Uterus (tissue), 4 donors: ENCODE measurements around the gene DUSP23. TPM values are rescaled to one million over a fixed set of nuclear protein-coding genes. Genes with fewer than 3 reads are reported as not detected.

Source experiments
- DNase-seq, 2 donors: peaks; one replicate each; pipeline ENCODE4 v3.0.0-alpha.2; 2019 to 2020
- H3K27ac ChIP-seq, 2 donors: fragments of 200-600 bp; sonication (generic); 1 replicate in 1 of 2; 2 replicates in 1 of 2; pipeline ENCODE4 v1.5.1; 2016 to 2018
- H3K27me3 ChIP-seq, 2 donors: fragments of 200-600 bp; sonication (generic); one replicate each; pipeline ENCODE4 v1.5.1; 2018 to 2019; ENCODE audit warnings: control low read depth in 1 of 2
- H3K36me3 ChIP-seq, 2 donors: fragments of 200-600 bp; sonication (generic); one replicate each; pipeline ENCODE4 v1.5.1; 2019; ENCODE audit warnings: control low read depth in 1 of 2
- H3K4me1 ChIP-seq, 2 donors: fragments of 200-600 bp; sonication (generic); one replicate each; pipeline ENCODE4 v1.5.1; 2018 to 2019; ENCODE audit warnings: control low read depth in 1 of 2
- H3K4me3 ChIP-seq, 2 donors: fragments of 200-600 bp; sonication (generic); 1 replicate in 1 of 2; 2 replicates in 1 of 2; pipeline ENCODE4 v1.5.1; 2018 to 2019; ENCODE audit warnings: mild to moderate bottlenecking in 1 of 2
- H3K9me3 ChIP-seq, 2 donors: fragments of 200-600 bp; sonication (generic); one replicate each; pipeline ENCODE4 v1.5.1; 2019; ENCODE audit warnings: control low read depth in 1 of 2
- POLR2A ChIP-seq, 2 donors: fragments of 450-650 bp; IDR thresholded peaks; one replicate each; pipeline ENCODE4 v1.6.1; 2016; ENCODE audit warnings: antibody characterized with exemption in 2 of 2, mild to moderate bottlenecking in 1 of 2, moderate library complexity in 1 of 2
- intact Hi-C: fragments of 100-400 bp; cut with DNase I; formaldehyde crosslinking; loops from one replicate; pipeline ENCODE4 v1.15.1; 2023; ENCODE audit warnings: low total_unique reads
- total RNA-seq, 4 donors: library from RNA; depleted of rRNA in 3 of 4; stranded (reverse); fragments of >200 nt in 3 of 4; gene quantifications; one replicate each; pipeline versions ENCODE4 v1.1.0 to v1.2.4, GENCODE V29; 2014 to 2023
- TF ChIP-seq, protein P1 (sequence below), 4 experiments: fragments of 200-600 bp in 2 of 4; fragments of 450-650 bp in 2 of 4; sonication (generic) in 2 of 4; IDR thresholded peaks; one replicate each; pipeline ENCODE4 v1.5.1; 2016 to 2019; ENCODE audit warnings: antibody characterized with exemption in 4 of 4, mild to moderate bottlenecking in 2 of 4, moderate library complexity in 1 of 4
- donor health status: DM: yes; HTN: yes; CAD: no.

The DUSP23 gene
- total RNA-seq, 4 donors from 2014 or later, result 15.6 to 121 (median 50.8) TPM

DNA sequence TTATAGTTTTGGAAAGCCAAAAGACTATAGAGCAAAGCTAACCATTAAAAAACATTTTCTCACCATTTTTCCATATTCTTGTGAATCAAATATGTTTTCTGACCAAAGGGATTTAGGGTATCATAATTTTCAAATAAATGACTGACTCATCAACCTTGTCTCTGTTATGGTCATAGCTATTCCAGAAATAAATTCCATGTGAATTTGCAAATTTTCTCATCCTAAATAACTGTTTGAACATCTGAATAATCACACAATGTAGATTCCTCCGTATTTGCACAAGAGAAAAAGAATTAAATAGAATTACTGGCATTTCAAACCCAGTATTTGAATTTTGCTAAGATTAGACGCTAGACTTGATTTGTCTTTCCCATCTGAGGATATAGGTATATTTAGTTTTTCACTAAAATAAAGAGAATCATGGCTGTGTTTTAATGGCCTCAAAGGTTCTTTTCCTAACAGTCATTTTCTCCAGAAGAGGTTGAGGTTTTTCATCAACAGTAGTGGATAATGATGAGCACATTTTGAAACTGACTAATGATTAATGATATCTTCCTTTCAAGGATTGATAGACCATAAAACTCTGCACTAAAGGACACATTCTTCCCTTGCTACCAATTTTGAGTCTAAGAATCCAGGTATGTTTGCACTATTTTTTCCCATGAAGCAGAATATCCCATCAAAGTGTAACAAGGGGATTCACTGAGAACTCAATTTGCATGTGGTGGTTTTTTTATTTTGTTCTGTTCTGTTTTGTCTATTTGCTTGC, 9.5 kb upstream of the DUSP23 start:
- Histone ChIP-seq H3K27ac (no peak overlapping the region), H3K9me3 (no peaks in the 10 kb centered on the region), H3K4me3 (no peak overlapping the region), H3K36me3 (no peaks in the 10 kb centered on the region), H3K27me3 (no peaks in the 10 kb centered on the region), H3K4me1 (no peaks in the 10 kb centered on the region)
- TF ChIP-seq, protein P1, sequence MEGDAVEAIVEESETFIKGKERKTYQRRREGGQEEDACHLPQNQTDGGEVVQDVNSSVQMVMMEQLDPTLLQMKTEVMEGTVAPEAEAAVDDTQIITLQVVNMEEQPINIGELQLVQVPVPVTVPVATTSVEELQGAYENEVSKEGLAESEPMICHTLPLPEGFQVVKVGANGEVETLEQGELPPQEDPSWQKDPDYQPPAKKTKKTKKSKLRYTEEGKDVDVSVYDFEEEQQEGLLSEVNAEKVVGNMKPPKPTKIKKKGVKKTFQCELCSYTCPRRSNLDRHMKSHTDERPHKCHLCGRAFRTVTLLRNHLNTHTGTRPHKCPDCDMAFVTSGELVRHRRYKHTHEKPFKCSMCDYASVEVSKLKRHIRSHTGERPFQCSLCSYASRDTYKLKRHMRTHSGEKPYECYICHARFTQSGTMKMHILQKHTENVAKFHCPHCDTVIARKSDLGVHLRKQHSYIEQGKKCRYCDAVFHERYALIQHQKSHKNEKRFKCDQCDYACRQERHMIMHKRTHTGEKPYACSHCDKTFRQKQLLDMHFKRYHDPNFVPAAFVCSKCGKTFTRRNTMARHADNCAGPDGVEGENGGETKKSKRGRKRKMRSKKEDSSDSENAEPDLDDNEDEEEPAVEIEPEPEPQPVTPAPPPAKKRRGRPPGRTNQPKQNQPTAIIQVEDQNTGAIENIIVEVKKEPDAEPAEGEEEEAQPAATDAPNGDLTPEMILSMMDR (IDR thresholded peaks at IDR 0.05), result no peak
- intact Hi-C loops, result no loop called here
- DNase-seq, result no peak

DNA sequence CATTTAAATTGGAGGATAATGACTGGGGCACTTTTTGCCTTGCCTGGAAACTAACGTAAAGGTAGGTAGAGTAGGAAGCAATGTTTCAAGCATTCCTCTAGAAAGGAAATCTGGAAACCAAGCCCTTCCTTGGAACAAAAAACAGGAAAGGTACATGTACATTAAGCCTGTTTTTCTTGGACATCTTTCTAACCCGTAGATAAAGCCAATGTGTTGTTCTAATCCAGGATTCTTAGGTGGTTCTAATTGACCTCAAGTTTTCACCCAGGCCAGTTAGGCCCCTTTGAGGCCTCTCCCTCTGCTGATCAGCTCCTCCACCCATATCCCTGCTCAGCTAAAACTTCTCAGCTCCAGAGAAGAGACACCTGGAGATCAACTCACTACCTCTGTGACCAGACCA, 6.3 kb upstream of the DUSP23 start:
- H3K4me1 ChIP-seq, result no peaks in the 10 kb centered on the region
- no peaks in the 10 kb centered on the region for H3K36me3 ChIP-seq
- no peaks in the 10 kb centered on the region for H3K9me3 ChIP-seq
- intact Hi-C loops, result no loop called here
- H3K27ac ChIP-seq, result no peak overlapping the region
- TF ChIP-seq POLR2A (IDR thresholded peaks at IDR 0.05), result no peak
- no peaks in the 10 kb centered on the region for H3K27me3 ChIP-seq
- H3K4me3 ChIP-seq, result no peak overlapping the region
- DNase-seq, result no peak

DNA sequence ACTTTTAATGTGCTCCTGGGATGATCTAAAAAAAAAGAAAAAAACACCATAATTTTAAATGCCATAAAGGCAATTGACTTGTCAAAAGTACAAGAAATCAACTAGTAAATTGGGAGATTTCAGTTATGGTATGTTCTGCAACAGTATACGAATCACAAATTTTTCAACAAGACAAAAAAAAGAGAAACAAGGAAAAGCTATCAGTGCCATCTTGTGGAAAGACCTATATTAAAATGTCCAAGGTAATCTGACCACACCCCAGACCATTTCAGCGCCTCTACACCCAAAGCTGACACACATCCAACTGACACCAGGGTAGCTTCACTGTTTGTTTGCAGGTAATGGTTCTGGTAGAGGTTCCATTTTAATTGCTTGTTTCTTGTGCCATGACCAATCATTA, 5.0 kb upstream of the DUSP23 start:
- no peak for DNase-seq
- H3K27ac ChIP-seq, result no peak overlapping the region
- no peaks in the 10 kb centered on the region for H3K9me3 ChIP-seq
- no peak for TF ChIP-seq POLR2A (IDR thresholded peaks at IDR 0.05)
- TF ChIP-seq, protein P1 (IDR thresholded peaks at IDR 0.05), result no peak
- no peaks in the 10 kb centered on the region for H3K36me3 ChIP-seq
- H3K27me3 ChIP-seq, result no peaks in the 10 kb centered on the region
- intact Hi-C loops, result no loop called here
- H3K4me1 ChIP-seq, result no peaks in the 10 kb centered on the region
- no peak overlapping the region for H3K4me3 ChIP-seq

DNA sequence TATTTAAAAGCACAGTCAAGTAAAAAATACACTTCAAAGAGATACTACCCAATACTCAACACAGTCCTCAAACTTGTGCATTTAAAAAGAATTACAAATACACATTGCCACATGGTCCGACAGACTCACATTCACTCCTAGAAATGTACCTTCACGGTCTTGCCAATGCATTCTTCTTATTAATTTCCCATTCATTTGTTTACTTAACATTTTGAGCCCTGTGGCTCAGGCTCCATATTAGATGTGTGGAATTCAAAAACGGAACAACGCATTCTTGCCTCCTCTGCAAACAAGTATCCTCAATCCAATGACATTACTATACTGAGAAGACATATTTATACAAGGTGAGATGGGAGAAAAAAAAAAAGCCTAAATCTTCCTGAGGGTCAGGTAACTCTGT, 2.5 kb upstream of the DUSP23 start:
- intact Hi-C loops, result no loop called here
- no peaks in the 10 kb centered on the region for H3K9me3 ChIP-seq
- no peak for TF ChIP-seq POLR2A (IDR thresholded peaks at IDR 0.05)
- TF ChIP-seq, protein P1 (IDR thresholded peaks at IDR 0.05), result no peak
- DNase-seq, result no peak
- H3K27ac ChIP-seq, result peak overlapping the region; percentile 18 to 28
- no peaks in the 10 kb centered on the region for H3K4me1 ChIP-seq
- no peak overlapping the region for H3K4me3 ChIP-seq
- no peaks in the 10 kb centered on the region for H3K27me3 ChIP-seq
- H3K36me3 ChIP-seq, result no peaks in the 10 kb centered on the region

DNA sequence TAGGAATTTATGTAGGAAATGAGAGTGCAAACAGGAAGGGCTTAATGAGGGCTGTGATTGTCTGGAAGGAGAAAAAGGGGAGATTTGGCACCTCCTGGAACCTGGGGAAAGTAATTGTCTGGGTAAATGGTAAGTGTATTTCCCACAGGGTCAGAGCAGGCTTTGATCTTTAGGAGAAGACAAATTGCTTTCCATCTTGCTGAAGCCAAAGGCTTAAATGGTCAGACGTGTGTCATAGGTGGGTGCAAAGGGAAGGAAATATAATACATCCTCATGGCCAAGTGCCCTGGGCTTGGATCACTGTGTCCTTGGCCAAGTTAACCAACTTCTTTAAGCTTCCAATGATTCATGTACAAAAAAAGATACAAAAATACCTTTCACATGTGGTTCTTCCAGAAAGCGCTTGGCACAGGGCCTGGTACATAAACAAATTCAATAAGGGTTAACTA, 1.3 kb upstream of the DUSP23 start:
- H3K27ac ChIP-seq, result peak overlapping the region; percentile 18 to 28
- DNase-seq, result peak in 1 of 2 donors; percentile 52
- intact Hi-C loops, result no loop called here

More for the DNA sequence above, 1.3 kb upstream of the DUSP23 start:
- Histone ChIP-seq H3K27me3 (no peaks in the 10 kb centered on the region), H3K4me1 (no peaks in the 10 kb centered on the region), H3K36me3 (no peaks in the 10 kb centered on the region), H3K4me3 (no peak overlapping the region), H3K9me3 (no peaks in the 10 kb centered on the region)
- TF ChIP-seq, protein P1 (IDR thresholded peaks at IDR 0.05), result no peak
- no peak for TF ChIP-seq POLR2A (IDR thresholded peaks at IDR 0.05)
